HG03442 (cell line): ENCODE measurements around the gene PDE4D.

Experiments used
- ATAC-seq: cut with Tn5 transposase; IDR thresholded peaks from one replicate; pipeline ENCODE4 v1.9.1; 2021; ENCODE audit warnings: mild to moderate bottlenecking, moderate library complexity; ENCODE audit not compliant: unreplicated experiment

PDE4D gene

GRCh38 chr5:59133764-59134261, 759.7 kb downstream of the PDE4D start:
- ATAC-seq = no peak

GRCh38 chr5:59132131-59132530, 761.4 kb downstream of the PDE4D start:
- ATAC-seq = no peak

GRCh38 chr5:59130431-59130830, 763.1 kb downstream of the PDE4D start:
- no peak for ATAC-seq

- no peak for ATAC-seq
Observed at GRCh38 chr5:59128646-59129290, 764.8 kb downstream of the PDE4D start.

- ATAC-seq = peak; percentile 11
Observed at GRCh38 chr5:59126708-59127573, 766.6 kb downstream of the PDE4D start.

- ATAC-seq = no peak
Observed at GRCh38 chr5:59126016-59126707, 767.4 kb downstream of the PDE4D start.

DNA sequence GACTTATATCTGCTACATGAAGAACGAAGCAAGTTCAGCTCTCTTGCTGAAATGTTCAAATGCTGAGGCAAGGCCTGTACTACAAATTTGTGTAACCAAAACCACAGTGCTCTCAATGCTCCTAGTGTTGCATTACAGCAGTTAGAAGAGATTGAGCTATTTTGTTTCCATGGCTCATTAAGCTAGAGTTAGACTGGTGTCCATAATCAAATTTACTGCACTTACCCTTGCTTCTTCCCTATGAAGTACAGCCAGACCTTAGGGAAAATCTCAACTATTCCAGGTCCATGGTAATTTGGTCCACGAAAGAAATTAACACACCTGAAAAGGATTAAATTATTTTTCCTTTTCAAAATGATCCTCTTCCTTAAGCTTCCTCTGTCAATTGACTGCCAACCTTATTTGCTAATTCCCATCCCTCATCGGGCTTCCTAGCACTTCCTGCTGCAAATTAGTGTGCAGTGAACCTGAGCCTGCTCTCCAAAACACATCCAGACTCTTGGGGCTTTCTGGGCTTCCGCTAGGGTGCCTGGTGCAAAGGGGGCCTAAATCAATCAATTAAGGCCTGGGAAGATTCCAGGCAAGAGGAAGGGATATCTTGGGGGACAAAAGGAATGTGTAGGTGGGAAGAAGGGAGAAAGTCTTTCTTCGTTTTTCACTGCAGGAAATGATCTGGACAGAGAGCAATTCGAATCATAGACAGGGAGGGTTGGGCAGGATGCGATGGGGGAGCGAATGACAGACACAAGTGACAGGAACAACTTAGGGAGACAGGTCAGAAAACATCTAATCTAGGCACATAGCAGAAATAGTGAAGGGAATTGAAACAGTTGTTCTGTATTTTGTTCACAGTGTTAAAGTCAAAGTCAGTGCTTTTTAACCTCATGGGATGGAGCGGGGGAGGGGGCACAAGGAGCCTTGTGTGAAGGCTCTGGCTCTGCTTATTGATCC, 768.2 kb downstream of the PDE4D start:
- no peak for ATAC-seq

GRCh38 chr5:59123595-59124561, 769.6 kb downstream of the PDE4D start:
- peak; percentile 43 for ATAC-seq

DNA sequence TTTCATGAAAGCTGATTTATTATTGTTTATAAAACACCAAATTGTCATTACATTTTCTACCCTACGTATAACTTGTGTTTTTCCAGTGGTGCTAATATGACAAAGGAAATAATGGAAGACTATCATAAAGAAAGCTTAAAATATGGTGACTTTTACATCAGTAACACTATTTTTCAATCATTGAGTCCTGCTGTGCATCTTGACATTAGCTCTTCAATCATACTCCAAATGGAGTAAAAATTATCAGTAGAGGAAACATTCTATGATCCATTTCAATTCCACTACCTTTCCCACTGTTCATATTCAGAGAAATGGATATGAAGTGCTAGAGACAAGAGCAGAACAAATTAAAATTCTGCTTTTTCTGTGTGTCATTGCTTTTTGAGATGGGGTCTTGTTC, 774.0 kb downstream of the PDE4D start:
- no peak for ATAC-seq

DNA sequence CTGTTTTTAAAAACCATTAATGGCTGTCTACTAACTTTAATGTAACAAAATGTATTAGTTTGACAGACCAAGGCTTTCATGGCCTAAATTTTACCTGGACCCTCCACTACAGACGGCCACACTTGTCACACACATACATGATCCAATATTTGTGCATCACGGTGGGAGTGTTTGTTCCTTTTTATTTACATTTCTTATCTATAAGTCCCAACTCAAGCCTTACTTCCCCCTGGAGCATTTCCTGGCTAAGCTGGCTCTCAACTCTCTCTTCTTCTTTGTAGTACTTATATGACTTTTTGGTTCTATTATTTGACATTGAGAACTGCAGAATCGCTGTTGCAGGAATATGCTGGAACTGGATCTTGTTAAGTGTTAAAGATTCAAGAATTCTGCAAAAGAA, 776.2 kb downstream of the PDE4D start:
- ATAC-seq = no peak

DNA sequence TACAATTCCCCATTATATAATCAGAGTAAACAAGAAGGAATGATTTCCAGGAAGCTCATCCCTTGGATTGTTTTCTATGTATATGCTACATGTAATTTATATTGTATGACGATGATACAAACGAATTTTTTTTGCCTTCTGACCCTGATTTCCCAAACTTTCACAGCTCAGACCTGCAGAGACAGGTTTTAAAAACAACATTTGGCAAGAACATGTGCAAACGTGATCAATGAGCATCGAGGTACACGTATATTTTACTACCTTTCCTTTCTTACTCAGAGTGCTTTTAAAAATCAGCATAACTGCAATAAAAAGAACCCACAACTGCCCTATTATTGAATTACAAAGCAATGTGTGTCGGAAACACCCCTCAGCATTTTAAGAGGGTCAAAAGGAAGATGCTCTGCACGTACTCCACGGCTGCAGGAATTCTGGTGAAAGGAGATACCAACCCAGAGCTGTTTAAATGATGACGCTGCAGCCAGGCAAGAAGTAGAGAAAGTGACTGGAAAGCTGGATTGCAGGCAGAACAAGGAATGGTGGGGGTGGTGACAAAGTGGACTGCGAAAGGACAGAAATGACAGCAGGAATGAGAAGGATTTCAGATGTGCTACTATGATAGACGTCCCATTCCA, 777.2 kb downstream of the PDE4D start:
- ATAC-seq = no peak

DNA sequence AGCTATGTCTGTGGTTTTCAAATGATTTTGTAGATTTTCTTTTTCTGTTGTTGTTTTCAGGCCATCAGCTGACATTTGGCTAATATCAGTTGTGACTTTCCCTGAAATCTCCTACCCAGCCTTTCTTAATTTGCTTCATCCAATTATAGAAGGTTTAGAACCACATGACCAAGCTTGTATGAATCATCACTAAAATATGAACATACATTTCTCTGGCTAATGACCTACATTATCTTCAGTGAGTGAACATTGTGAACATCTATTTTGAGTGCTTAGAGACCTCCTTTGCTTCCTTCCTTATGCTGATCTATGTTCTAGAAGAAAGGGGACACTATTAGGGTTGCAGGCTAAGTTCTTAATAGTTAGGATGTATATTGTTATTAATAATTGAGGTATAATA, 778.2 kb downstream of the PDE4D start:
- ATAC-seq = no peak

DNA sequence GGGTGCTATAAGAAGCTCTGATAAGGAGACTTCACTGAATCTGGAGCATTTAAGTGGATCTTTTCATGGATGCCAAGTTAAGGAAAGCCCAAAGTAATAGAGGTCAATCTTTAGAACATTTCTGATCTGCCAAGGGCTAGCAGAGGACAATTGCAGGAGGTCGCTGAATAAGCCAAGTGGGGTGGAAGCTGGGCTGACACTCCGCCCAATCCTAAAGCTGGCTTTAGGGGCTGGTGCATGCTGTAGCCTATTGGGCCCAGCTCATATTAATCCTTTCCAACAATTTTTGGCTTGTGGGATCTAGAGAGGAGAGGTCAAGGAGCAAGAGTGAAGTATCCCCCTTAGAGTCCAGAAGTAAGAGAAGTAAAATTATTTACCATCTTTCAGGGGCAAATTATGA, 784.1 kb downstream of the PDE4D start:
- ATAC-seq = no peak

DNA sequence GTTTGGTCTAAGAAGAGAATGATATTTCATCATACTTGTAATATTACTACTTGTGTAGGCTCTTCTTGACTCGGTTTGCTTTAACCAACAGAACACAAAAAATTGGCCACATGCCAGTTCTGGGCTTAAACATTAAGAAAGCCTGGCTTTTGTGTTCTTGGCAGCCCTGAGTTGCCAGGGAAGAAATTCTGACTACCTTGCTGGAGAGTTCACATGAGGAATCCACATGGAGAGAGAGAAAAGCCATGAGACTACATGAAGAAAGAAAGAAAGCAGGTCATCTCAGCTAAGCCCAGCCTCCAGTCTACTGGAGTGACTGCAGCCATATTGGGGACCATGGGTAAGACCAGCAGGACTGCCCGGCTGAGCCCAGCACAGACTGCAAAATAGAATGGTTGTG, 785.8 kb downstream of the PDE4D start:
- no peak for ATAC-seq

GRCh38 chr5:59104400-59105127, 789.0 kb downstream of the PDE4D start:
- no peak for ATAC-seq

GRCh38 chr5:59103303-59103702, 790.2 kb downstream of the PDE4D start:
- ATAC-seq = no peak

DNA sequence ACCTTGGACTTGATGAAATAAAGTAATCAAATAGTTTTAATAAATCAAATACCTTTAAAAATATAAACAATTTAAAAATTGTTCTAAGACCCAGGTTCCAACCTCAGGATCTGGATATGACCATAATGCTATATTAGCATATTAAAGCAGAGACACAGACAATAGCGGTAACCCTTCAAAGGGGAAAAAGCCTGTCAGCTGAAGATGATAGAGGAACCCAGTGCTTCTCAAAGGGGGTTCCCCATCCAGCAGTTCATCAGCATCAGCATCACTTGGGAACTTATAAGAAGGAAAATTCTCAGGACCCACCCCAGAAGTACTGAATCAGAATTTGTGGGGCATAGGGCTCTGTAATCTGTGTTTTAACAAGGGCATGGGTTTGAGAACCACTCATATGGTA, 791.1 kb downstream of the PDE4D start:
- no peak for ATAC-seq

- no peak for ATAC-seq
Observed at GRCh38 chr5:59100875-59101274, 792.7 kb downstream of the PDE4D start.
